ENCODE measurements around the gene PRKAR2B. TPM values are rescaled to one million over a fixed set of nuclear protein-coding genes. Genes with fewer than 3 reads are reported as not detected.
A peak's percentile ranks its signal among the peaks of the same experiment; 100 is the strongest.
"Not testable (repeated sequence)": the region's sequence is repeated elsewhere in the genome, so short reads cannot be mapped to it uniquely, and the experiment has no call there.

The PRKAR2B gene
- total RNA-seq, 2 donors from 2014 or later, result 3.9 to 5.3 TPM

- H3K36me3 ChIP-seq, result no peaks in the 10 kb centered on the region
- ATAC-seq (ENCODE audit: insufficient number of reproducible peaks, low FRiP score, low read depth), result no peak
- no peak for DNase-seq (ENCODE audit: low spot score)
- H3K27ac ChIP-seq, result no peak overlapping the region
- TF ChIP-seq CTCF (IDR thresholded peaks at IDR 0.05), result no peak
- H3K4me1 ChIP-seq (ENCODE audit: control insufficient read depth in 1 of 2, low read depth in 2 of 2), result no peaks in the 10 kb centered on the region
- H3K4me3 ChIP-seq, result no peak overlapping the region
- no peaks in the 10 kb centered on the region for H3K27me3 ChIP-seq (replicated peaks; ENCODE audit: insufficient read depth)
- H3K9me3 ChIP-seq, result no peaks in the 10 kb centered on the region
Measured at GRCh38 chr7:107133396-107133795, 88.9 kb downstream of the PRKAR2B start.

- H3K36me3 ChIP-seq, result no peaks in the 10 kb centered on the region
- ATAC-seq (ENCODE audit: insufficient number of reproducible peaks, low FRiP score, low read depth) (no peak), DNase-seq (ENCODE audit: low spot score) (no peak)
- H3K27me3 ChIP-seq (replicated peaks; ENCODE audit: insufficient read depth), result no peaks in the 10 kb centered on the region
- no peak overlapping the region for H3K4me3 ChIP-seq
- no peak overlapping the region for H3K27ac ChIP-seq
- no peak for TF ChIP-seq CTCF (IDR thresholded peaks at IDR 0.05)
- H3K4me1 ChIP-seq (ENCODE audit: control insufficient read depth in 1 of 2, low read depth in 2 of 2), result no peaks in the 10 kb centered on the region
- no peaks in the 10 kb centered on the region for H3K9me3 ChIP-seq
Measured at GRCh38 chr7:107138696-107139420, 94.4 kb downstream of the PRKAR2B start.

- DNase-seq (ENCODE audit: low spot score); ATAC-seq (ENCODE audit: insufficient number of reproducible peaks, low FRiP score, low read depth); H3K4me3 ChIP-seq; H3K9me3 ChIP-seq; H3K36me3 ChIP-seq; H3K27ac ChIP-seq; H3K27me3 ChIP-seq (replicated peaks; ENCODE audit: insufficient read depth); H3K4me1 ChIP-seq (ENCODE audit: control insufficient read depth in 1 of 2, low read depth in 2 of 2): not testable (repeated sequence)
Measured at GRCh38 chr7:107143875-107144274, 99.4 kb downstream of the PRKAR2B start.

- no peak for TF ChIP-seq CTCF (IDR thresholded peaks at IDR 0.05)
- peaks cover 0 to 3% of the 10 kb centered on the region in 2 donors for H3K4me1 ChIP-seq (ENCODE audit: control insufficient read depth in 1 of 2, low read depth in 2 of 2)
- no peaks in the 10 kb centered on the region for H3K36me3 ChIP-seq
- DNase-seq (ENCODE audit: low spot score), result no peak
- no peak overlapping the region for H3K4me3 ChIP-seq
- ATAC-seq (ENCODE audit: insufficient number of reproducible peaks, low FRiP score, low read depth), result no peak
- no peaks in the 10 kb centered on the region for H3K27me3 ChIP-seq (replicated peaks; ENCODE audit: insufficient read depth)
- H3K27ac ChIP-seq, result no peak overlapping the region
- H3K9me3 ChIP-seq, result no peaks in the 10 kb centered on the region
Measured at GRCh38 chr7:107145067-107145838, 100.7 kb downstream of the PRKAR2B start.

- Histone ChIP-seq H3K4me3 (peak overlapping the region; percentile 27), H3K27ac (no peak overlapping the region), H3K4me1 (ENCODE audit: control insufficient read depth in 1 of 2, low read depth in 2 of 2) (peaks cover 0 to 3% of the 10 kb centered on the region in 2 donors), H3K9me3 (no peaks in the 10 kb centered on the region), H3K36me3 (no peaks in the 10 kb centered on the region), H3K27me3 (replicated peaks; ENCODE audit: insufficient read depth) (no peaks in the 10 kb centered on the region)
- peak; percentile 46 for TF ChIP-seq CTCF (IDR thresholded peaks at IDR 0.05)
- DNase-seq (ENCODE audit: low spot score) (no peak), ATAC-seq (ENCODE audit: insufficient number of reproducible peaks, low FRiP score, low read depth) (peak; percentile 57)
Measured at GRCh38 chr7:107147464-107148393, 103.2 kb downstream of the PRKAR2B start.
